IMR-90 (cell line): ENCODE data around the gene GP9. TPM values are rescaled to one million over a fixed set of nuclear protein-coding genes. Genes with fewer than 3 reads are reported as not detected.

Source experiments
- ATAC-seq: fragments of 200-7000 bp; cut with Tn5 transposase; 2 replicates; pipeline ENCODE4 v1.9.1; 2020; ENCODE audit warnings: low read depth, mild to moderate bottlenecking, moderate library complexity
- BruUV-seq: library from RNA; stranded (reverse); fragments of 400-500 nt; replicated peaks from 2 replicates; lab custom pipeline; 2021; lab: Mats Ljungman, UMichigan
- CTCF ChIA-PET: fragments of 300-600 bp; formaldehyde crosslinking; extraction: SDS; loops from one replicate; lab custom pipeline; 2021; ENCODE audit warnings: antibody characterized with exemption; lab: Yijun Ruan, JAX
- POLR2A ChIA-PET: fragments of 300-600 bp; sonication (Branson Sonifier 250); formaldehyde crosslinking; loops from one replicate; lab custom pipeline; 2022; ENCODE audit warnings: antibody characterized with exemption; ENCODE audit not compliant: unreplicated experiment; lab: Charles Lee
- DNase-seq: peaks from one replicate; pipeline ENCODE4 v3.0.0; 2013
- H2AFZ ChIP-seq: replicated peaks from 2 replicates; pipeline ENCODE3; 2013; ENCODE audit warnings: low read length, mild to moderate bottlenecking; ENCODE audit not compliant: poor library complexity
- H2AK5ac ChIP-seq: 2 replicates; pipeline ENCODE4 v1.6.1; 2013; ENCODE audit warnings: low read depth, low read length, inconsistent platforms
- H2AK9ac ChIP-seq: replicated peaks from 2 replicates; pipeline ENCODE3; 2013; ENCODE audit warnings: mild to moderate bottlenecking, low read depth, low read length, moderate library complexity; ENCODE audit not compliant: poor library complexity
- H2BK120ac ChIP-seq: 2 replicates; pipeline ENCODE4 v1.6.1; 2013; ENCODE audit warnings: low read depth, low read length, inconsistent platforms
- H2BK15ac ChIP-seq: 3 replicates; pipeline ENCODE4 v1.6.1; 2013; ENCODE audit warnings: low read depth, low read length, inconsistent platforms
- H2BK20ac ChIP-seq: 2 replicates; pipeline ENCODE4 v1.6.1; 2013; ENCODE audit warnings: low read depth, mild to moderate bottlenecking, inconsistent platforms, low read length, moderate library complexity
- H2BK5ac ChIP-seq: 2 replicates; pipeline ENCODE4 v1.6.1; 2013; ENCODE audit warnings: mild to moderate bottlenecking, low read depth, low read length, inconsistent platforms; ENCODE audit not compliant: poor library complexity, severe bottlenecking
- H3K14ac ChIP-seq: replicated peaks from 2 replicates; pipeline ENCODE4 v1.6.1; 2013; ENCODE audit warnings: low read depth, low read length, inconsistent platforms
- H3K18ac ChIP-seq: 2 replicates; pipeline ENCODE4 v1.6.1; 2013; ENCODE audit warnings: low read depth, low read length, control low read depth
- H3K23ac ChIP-seq: 2 replicates; pipeline ENCODE4 v1.6.1; 2013; ENCODE audit warnings: low read depth, low read length, inconsistent platforms
- H3K27ac ChIP-seq: 2 replicates; pipeline ENCODE4 v1.5.1; 2013; ENCODE audit warnings: mild to moderate bottlenecking, control low read depth, low read length; ENCODE audit not compliant: insufficient read depth
- H3K27me3 ChIP-seq: 2 replicates; pipeline ENCODE4 v1.6.1; 2013; ENCODE audit warnings: low read length; ENCODE audit not compliant: control insufficient read depth, insufficient read depth
- H3K36me3 ChIP-seq: 2 replicates; pipeline ENCODE4 v1.6.1; 2013; ENCODE audit warnings: low read length, mixed read lengths; ENCODE audit not compliant: control insufficient read depth, insufficient read depth
- H3K4ac ChIP-seq: 2 replicates; pipeline ENCODE4 v1.6.1; 2013; ENCODE audit warnings: low read depth, low read length, inconsistent platforms
- H3K4me1 ChIP-seq: 2 replicates; pipeline ENCODE4 v1.6.1; 2013; ENCODE audit warnings: low read length, mixed read lengths; ENCODE audit not compliant: control insufficient read depth, insufficient read depth
- H3K4me2 ChIP-seq: 2 replicates; pipeline ENCODE4 v1.6.1; 2013; ENCODE audit warnings: low read depth, mild to moderate bottlenecking, control low read depth, low read length, moderate library complexity
- H3K4me3 ChIP-seq: 2 replicates; pipeline ENCODE4 v1.5.1; 2013; ENCODE audit warnings: low read depth, mild to moderate bottlenecking, control low read depth, low read length, moderate library complexity; ENCODE audit not compliant: insufficient read depth
- H3K56ac ChIP-seq: 2 replicates; pipeline ENCODE4 v1.6.1; 2013; ENCODE audit warnings: low read length, inconsistent platforms; ENCODE audit not compliant: insufficient read depth; ENCODE audit errors: extremely low read depth
- H3K79me1 ChIP-seq, 2 experiments: 2 replicates each; pipeline ENCODE4 v1.6.1; 2013; ENCODE audit warnings: low read length in 2 of 2, inconsistent platforms in 1 of 2, low read depth in 1 of 2
- H3K9ac ChIP-seq: 2 replicates; pipeline ENCODE4 v1.6.1; 2013; ENCODE audit warnings: low read depth, low read length, control low read depth
- H3K9me1 ChIP-seq: 2 replicates; pipeline ENCODE4 v1.6.1; 2013; ENCODE audit warnings: low read length, inconsistent platforms; ENCODE audit not compliant: insufficient read depth
- H3K9me3 ChIP-seq: 2 replicates; pipeline ENCODE4 v1.6.1; 2013; ENCODE audit warnings: low read length; ENCODE audit not compliant: control insufficient read depth, insufficient read depth
- H4K20me1 ChIP-seq: 2 replicates; pipeline ENCODE4 v1.6.1; 2013; ENCODE audit warnings: low read length, inconsistent platforms; ENCODE audit not compliant: insufficient read depth
- H4K5ac ChIP-seq: 2 replicates; pipeline ENCODE4 v1.6.1; 2013; ENCODE audit warnings: mild to moderate bottlenecking, low read depth, low read length, control low read depth
- H4K8ac ChIP-seq, 2 experiments: 2 replicates each; pipeline ENCODE4 v1.6.1; 2013; ENCODE audit warnings: low read depth in 2 of 2, low read length in 2 of 2, control low read depth in 1 of 2, inconsistent platforms in 1 of 2
- H4K91ac ChIP-seq: 2 replicates; pipeline ENCODE4 v1.6.1; 2013; ENCODE audit warnings: low read depth, low read length, inconsistent platforms; ENCODE audit not compliant: insufficient read depth
- BHLHE40 ChIP-seq: fragments of 150-350 bp; IDR thresholded peaks from 2 replicates; pipeline ENCODE4 v1.6.1; 2016; ENCODE audit warnings: mild to moderate bottlenecking, low read depth, low read length
- CEBPB ChIP-seq: IDR thresholded peaks from 2 replicates; pipeline ENCODE4 v1.6.1; 2012; ENCODE audit warnings: low read depth, low read length, improper control_type of control experiment
- CHD1 ChIP-seq: IDR thresholded peaks from 2 replicates; pipeline ENCODE4 v1.6.1; 2012; ENCODE audit warnings: low read depth, low read length, improper control_type of control experiment
- FOS ChIP-seq: fragments of 150-350 bp; IDR thresholded peaks from 2 replicates; pipeline ENCODE4 v1.6.1; 2016; ENCODE audit warnings: low read depth, low read length
- MAFK ChIP-seq: IDR thresholded peaks from 2 replicates; pipeline ENCODE4 v1.6.1; 2012; ENCODE audit warnings: low read depth, low read length, improper control_type of control experiment
- MAZ ChIP-seq: IDR thresholded peaks from 2 replicates; pipeline ENCODE4 v1.6.1; 2012; ENCODE audit warnings: low read depth, mild to moderate bottlenecking, low read length, improper control_type of control experiment, moderate library complexity, borderline replicate concordance
- MXI1 ChIP-seq: IDR thresholded peaks from 2 replicates; pipeline ENCODE4 v1.6.1; 2012; ENCODE audit warnings: low read depth, mild to moderate bottlenecking, low read length, moderate library complexity, borderline replicate concordance
- POLR2A ChIP-seq: IDR thresholded peaks from 2 replicates; pipeline ENCODE4 v1.6.1; 2012; ENCODE audit warnings: mild to moderate bottlenecking, low read depth, low read length
- RAD21 ChIP-seq: IDR thresholded peaks from 2 replicates; pipeline ENCODE4 v1.6.1; 2012; ENCODE audit warnings: low read length, improper control_type of control experiment
- RCOR1 ChIP-seq: IDR thresholded peaks from 2 replicates; pipeline ENCODE4 v1.6.1; 2012; ENCODE audit warnings: mild to moderate bottlenecking, low read length, improper control_type of control experiment; ENCODE audit not compliant: insufficient replicate concordance
- RFX5 ChIP-seq: IDR thresholded peaks from 2 replicates; pipeline ENCODE4 v1.8.0; 2012; ENCODE audit warnings: low read depth, mild to moderate bottlenecking, low read length, moderate library complexity
- WGBS, 2 experiments: methylation state at CpG; one replicate each; pipeline versions ENCODE4 v1.1.5 to v1.1.7; 2013; ENCODE audit warnings: missing lambda C conversion rate in 2 of 2; ENCODE audit not compliant: insufficient read length in 1 of 2; ENCODE audit errors: extremely low coverage in 2 of 2; 5-methylcytosine and 5-hydroxymethylcytosine counted together
- dilution Hi-C: fragments of 300-500 bp; cut with HindIII; formaldehyde crosslinking; loops from one replicate; pipeline ENCODE4 v1.14.3; 2018; ENCODE audit warnings: low sequenced_read_pairs; ENCODE audit not compliant: unreplicated experiment
- in situ Hi-C: fragments of 300-500 bp; cut with MboI; formaldehyde crosslinking; loops from 3 replicates; pipeline ENCODE4 v1.14.3; 2019; ENCODE audit warnings: low sequenced_read_pairs, inconsistent platforms, mixed read lengths
- intact Hi-C: fragments of 100-400 bp; cut with micrococcal nuclease; formaldehyde crosslinking; loops from 2 replicates; pipeline ENCODE4 v1.10.0; 2022
- polyA plus RNA-seq, 3 experiments: library from polyadenylated mRNA; depleted of rRNA; stranded (reverse); fragments of >200 nt; gene quantifications; 2 replicates each; pipeline ENCODE4 v1.2.3, GENCODE V29; 2012; ENCODE audit warnings: low replicate concordance in 1 of 3
- total RNA-seq: library from RNA; depleted of rRNA; stranded (reverse); fragments of >200 nt; gene quantifications from 2 replicates; pipeline ENCODE4 v1.2.3, GENCODE V29; 2012
- TF ChIP-seq, protein P1 (sequence below): fragments of 150-350 bp; IDR thresholded peaks from 2 replicates; pipeline ENCODE4 v1.6.1; 2016; ENCODE audit warnings: low read depth, mild to moderate bottlenecking, low read length, moderate library complexity, borderline replicate concordance
- TF ChIP-seq, protein P2 (sequence below): fragments of 150-350 bp; IDR thresholded peaks from 2 replicates; pipeline ENCODE4 v1.6.1; 2017; ENCODE audit warnings: mild to moderate bottlenecking, antibody characterized with exemption, low read length, low read depth

The GP9 gene
- total and polyA plus RNA-seq, 2 of the 4 experiments (the other 2 are of a cell fraction): not detected

DNA sequence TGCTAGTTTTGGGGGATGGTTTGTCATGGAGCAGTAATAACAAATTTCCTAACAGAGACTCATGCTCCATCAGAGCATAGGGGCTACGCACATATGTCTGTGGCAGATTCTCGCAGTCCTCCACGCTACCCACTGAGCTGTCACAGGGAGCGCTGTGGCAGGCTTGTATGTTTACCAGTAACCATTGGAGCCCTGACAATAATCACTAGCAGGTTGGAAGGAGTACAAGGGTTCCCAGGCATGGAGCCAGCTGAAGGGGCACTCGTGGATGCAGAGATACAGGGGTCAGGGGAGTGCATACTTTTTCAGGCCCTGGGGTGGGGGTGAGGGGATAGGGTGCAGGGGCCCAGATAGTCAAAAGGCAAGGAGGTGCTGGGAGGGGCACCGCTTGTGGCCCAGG is 7.9 kb upstream of the GP9 start:
- Histone ChIP-seq H3K79me1 (no peaks in the 10 kb centered on the region), H2BK5ac (no peak overlapping the region), H3K4ac (no peak overlapping the region), H2AK9ac (no peak overlapping the region), H3K9me1 (no peaks in the 10 kb centered on the region), H3K14ac (no peak overlapping the region), H3K56ac (no peak overlapping the region), H4K5ac (no peak overlapping the region), H2BK120ac (no peak overlapping the region), H3K9ac (no peak overlapping the region), H4K20me1 (no peaks in the 10 kb centered on the region), H4K91ac (no peak overlapping the region), H3K36me3 (no peaks in the 10 kb centered on the region), H3K4me3 (no peak overlapping the region), H3K4me1 (no peaks in the 10 kb centered on the region), H2BK20ac (no peak overlapping the region), H2BK15ac (no peak overlapping the region), H3K4me2 (no peak overlapping the region), H3K9me3 (peaks cover 6% of the 10 kb centered on the region), H3K27ac (no peak overlapping the region), H2AK5ac (no peak overlapping the region), H3K27me3 (peaks cover 15% of the 10 kb centered on the region), H3K23ac (no peak overlapping the region), H3K18ac (no peak overlapping the region), H4K8ac (no peak overlapping the region), H2AFZ (no peak overlapping the region)
- CTCF ChIA-PET: interaction anchor here (0.7 to 2.5 kb wide), 9 partner anchors 10 to 193 kb away, joined by 3 to 21 read pairs (median 4); no protein-coding TSS in a partner anchor
- POLR2A ChIA-PET: no interaction called here
- intact Hi-C loops (loop anchor here (1.0 to 10.0 kb wide), 3 partner anchors 62 to 195 kb away; partner anchors contain the start of gene COPG1), in situ Hi-C loops (loop anchor here (10.0 kb wide), 1 partner anchor 192 kb away; the partner anchor contains the start of gene COPG1), dilution Hi-C loops (no loop called here)
- no peak for ATAC-seq
- 100% methylated on average over 1 of the region's 6 CpGs; no CpG with 5 or more reads in 1 of the 2 experiments for WGBS, 2 experiments
- no peak for DNase-seq
- no TSS peak for BruUV-seq
- no peak for TF ChIP-seq RAD21
- TF ChIP-seq, protein P1, sequence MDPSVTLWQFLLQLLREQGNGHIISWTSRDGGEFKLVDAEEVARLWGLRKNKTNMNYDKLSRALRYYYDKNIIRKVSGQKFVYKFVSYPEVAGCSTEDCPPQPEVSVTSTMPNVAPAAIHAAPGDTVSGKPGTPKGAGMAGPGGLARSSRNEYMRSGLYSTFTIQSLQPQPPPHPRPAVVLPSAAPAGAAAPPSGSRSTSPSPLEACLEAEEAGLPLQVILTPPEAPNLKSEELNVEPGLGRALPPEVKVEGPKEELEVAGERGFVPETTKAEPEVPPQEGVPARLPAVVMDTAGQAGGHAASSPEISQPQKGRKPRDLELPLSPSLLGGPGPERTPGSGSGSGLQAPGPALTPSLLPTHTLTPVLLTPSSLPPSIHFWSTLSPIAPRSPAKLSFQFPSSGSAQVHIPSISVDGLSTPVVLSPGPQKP: no peak
- no peak for TF ChIP-seq MAFK
- TF ChIP-seq MAZ: no peak
- TF ChIP-seq RCOR1: no peak
- TF ChIP-seq, protein P2, sequence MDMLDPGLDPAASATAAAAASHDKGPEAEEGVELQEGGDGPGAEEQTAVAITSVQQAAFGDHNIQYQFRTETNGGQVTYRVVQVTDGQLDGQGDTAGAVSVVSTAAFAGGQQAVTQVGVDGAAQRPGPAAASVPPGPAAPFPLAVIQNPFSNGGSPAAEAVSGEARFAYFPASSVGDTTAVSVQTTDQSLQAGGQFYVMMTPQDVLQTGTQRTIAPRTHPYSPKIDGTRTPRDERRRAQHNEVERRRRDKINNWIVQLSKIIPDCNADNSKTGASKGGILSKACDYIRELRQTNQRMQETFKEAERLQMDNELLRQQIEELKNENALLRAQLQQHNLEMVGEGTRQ: no peak
- TF ChIP-seq POLR2A: no peak
- TF ChIP-seq CHD1: no peak
- no peak for TF ChIP-seq CEBPB
- TF ChIP-seq RFX5: no peak
- TF ChIP-seq MXI1: no peak
- TF ChIP-seq BHLHE40: no peak
- TF ChIP-seq FOS: no peak
